ENCODE results near the gene TMPRSS2.

GRCh38 chr21:41483415-41483814 lies 24.5 kb downstream of the TMPRSS2 start:
- TF ChIP-seq POLR2A (IDR thresholded peaks at IDR 0.05) (no peak), CTCF (IDR thresholded peaks at IDR 0.05) (no peak)

Measured in adrenal gland (tissue), 5 donors.